DMS153 treated with DMSO at 0.1 percent for 48 hours (cell line): ENCODE results near the gene ITK.

ENCODE experiments used
- DNase-seq: peaks from one replicate; lab custom pipeline; 2025; ENCODE audit not compliant: unreplicated experiment; lab: John Stamatoyannopoulos, UW

ITK gene

DNA sequence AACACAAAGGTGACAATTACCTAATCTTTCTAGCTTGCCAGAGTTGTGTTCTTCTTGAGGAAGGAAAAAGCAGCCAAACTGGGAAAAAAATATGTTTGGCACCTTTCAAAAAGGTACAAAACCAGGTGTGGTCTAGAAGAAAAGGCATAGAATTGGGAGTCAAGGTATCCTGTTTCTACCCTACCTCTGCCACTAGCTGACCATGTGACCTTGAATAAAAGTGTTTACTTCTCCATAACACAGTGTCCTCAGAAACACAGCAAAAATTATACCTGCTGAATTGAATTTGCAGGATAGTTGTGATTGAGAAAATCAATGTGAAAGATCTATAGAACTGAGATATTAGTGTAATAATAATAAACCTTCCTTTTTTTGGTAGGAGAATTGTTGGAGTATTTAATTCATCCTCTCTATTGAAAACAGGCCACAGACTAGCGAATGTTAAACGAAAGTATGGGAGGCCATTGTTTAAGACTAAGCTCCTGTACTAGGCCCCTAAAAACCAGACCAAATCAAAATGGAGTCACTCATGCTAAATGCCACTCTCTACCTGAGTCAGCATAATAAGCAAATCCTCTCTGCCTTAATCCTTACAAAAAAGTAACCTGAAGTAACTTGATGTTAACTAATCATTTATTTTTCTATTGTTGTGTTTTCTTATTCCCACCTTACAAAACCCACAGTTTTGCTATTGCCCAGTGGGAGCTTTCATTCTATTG is 97.8 kb downstream of the ITK start:
- no peak for DNase-seq

DNA sequence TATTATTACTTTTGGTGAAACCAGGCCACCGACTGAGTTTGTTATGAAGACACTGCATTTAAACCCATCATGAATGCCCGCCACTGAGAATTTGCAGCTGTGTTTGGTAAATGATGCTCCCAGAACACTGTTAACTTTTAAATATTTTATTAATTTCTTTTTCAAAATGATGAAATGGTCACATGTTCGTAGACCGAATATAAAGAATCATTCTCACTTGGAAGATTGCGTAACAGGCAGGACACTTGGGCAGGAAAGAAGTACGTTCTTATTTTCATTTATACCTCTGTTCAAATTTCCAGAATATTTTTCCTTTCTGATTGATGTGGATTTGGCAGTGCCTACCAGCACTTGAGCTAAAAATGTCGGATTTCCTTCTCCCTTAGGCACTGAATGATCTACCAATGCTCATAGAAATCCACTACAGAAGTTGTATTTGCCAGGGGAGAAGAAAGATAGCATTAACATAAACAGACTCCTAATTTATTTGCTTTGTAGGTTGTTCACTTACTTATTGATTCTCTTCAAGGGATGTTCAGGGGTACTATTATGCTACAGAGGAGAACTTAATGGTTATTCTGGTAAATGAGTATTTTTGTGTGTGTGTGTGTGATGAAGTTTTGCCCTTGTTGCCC is 99.1 kb downstream of the ITK start:
- DNase-seq, result no peak

DNA sequence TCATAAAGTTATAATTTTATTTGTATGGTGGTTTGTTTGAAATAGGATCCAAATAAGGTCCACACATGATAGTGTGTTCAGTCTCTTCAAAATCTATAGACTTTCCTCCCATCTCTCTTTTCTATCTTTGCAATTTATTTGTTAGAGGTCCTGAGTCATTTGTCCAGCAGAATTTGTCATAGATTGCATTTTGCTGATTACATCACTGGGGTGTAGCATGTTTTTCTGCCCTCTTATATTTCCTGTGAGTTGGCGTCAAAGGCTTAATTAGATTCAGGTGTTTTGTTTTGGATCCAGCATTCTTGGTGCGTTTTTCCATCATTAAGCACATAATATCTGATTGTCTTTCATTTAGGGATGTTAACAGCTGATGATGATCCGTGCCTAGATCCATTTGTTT is 100.3 kb downstream of the ITK start:
- DNase-seq, result no peak

DNA sequence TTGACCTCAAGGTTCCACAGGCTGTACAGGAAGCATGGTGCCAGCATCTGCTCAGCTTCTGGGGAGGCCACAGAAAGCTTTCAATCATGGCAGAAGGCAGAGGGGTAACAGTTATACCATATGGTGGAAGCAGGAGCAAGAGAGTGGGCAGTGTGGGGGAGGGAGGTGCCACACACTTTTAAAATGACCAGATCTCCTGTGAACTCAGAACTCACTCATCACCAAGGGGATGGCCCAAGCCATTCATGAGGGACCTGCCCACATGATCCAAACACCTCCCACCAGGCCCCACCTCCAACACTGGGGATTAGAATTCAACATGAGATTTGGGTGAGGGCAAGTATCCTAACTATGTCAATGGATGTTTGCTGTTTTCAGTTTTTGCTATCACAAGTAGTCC is 101.5 kb downstream of the ITK start:
- no peak for DNase-seq

- no peak for DNase-seq
These were observed 102.8 kb downstream of the ITK start for GRCh38 chr5:157283434-157283833.

DNA sequence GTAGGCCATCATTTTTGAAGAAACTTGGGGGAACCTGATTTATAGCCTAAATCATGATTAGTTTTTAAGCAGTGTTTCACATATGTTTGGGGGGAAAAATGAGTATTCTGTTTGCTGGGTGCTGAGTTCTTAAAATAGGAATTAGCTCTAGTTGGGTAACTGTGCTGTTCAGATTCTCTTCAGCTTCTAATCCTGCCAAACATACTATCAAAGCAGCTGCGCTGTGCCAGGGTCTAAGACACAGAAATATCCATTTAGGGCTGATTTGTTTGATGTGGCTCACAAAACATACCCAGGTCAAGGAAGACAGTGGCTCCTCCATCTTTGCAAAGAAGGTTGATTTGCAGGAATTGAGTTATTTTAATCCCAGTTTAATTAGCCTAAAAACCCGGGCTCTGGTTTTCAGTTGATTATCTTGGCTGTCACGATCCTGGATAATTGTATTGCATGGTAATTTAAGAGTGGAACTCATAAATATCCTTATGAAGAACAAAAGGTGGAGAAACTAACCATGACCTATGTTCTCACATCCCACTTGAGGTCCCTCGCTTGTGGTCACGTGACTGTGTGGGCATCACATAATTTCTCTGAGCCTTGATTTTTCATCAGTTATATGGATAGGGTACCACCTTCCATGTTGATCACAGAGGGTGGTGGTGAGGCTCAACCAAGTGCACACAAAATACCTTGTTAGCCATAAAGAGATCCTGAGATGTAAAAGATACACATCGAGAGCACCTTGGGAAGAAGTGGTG is 104.0 kb downstream of the ITK start:
- no peak for DNase-seq

DNA sequence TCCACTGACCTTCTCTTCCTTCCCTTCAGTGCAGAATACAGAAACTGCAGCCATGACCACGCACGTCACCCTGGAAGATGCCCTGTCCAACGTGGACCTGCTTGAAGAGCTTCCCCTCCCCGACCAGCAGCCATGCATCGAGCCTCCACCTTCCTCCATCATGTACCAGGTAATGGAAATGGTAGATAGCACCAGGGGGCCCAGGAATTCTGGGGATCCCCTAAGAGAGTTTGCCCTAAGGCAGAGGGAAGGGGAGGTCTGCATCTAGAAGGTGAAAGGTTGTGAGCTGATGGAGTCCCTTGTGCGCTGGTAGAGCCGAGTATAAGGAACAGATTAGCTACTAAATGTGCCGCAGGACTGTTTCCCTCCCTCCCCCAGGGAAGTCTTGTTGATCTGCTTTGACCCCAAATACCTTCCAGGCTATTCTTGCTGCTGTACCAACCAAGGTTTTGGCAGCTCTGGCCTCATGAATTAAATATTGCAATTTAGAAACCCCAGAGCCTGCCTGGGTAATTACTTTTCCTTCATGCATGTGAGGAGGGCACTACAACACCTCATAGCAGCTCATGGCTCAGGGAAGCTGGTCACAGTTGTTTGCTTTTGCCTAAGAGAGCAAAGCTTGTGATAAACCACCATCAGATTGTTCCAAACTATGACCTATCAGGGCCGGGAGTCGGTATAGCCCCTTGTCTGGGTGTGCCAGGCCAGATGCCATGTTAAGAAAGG is 104.8 kb downstream of the ITK start:
- no peak for DNase-seq

DNA sequence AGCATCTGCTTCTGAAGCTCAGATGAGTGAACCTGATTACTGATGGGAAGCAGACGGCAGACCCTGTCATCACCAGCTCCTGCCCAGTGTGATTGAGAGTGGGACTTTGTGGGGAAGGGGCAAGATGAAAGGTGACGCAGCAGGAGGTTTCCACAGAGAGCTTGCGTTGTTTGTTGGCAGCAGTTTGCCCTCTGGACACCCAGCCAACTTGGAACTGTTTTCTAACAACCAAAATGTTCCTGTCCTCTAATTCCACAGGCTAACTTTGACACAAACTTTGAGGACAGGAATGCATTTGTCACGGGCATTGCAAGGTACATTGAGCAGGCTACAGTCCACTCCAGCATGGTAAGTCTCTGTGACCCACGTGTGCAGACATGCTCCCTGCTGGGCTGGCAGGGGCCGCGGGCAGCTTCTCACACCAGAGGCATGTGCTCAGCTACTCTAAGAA is 106.1 kb downstream of the ITK start:
- DNase-seq, result no peak

DNA sequence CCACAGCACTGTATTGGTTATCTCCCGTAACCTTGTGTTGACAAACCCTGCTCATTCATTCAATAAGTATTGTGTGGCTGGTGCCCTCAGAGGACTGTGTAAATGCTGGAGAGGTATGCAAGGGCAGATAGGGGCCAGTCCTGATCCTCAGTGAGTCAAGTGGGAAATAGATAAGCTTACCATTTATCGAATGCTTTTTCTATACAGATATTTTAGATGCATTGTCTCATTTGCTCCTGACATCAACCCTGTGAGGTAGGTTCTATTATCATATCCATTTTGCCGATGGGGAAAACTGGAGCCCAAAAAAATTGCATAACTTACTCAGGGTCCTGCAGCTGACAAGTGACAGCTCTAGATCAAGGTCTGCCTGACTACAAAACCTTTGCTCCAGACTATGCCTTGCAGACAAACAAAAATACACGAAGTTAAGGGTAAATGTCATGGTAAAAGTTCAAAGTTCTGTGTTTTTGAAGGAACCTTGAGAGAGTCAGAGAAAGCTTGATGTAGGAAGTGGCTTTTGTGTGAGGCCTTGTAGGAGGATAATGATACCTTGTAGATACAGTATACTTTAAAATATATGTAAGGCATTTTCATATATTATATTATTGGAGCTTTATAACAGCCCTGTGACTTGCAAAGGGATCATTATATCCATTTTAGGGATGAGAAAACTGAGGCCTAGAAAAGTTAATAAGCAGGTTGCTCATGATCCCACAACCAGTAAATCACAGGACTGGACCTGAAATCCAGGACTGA is 107.9 kb downstream of the ITK start:
- no peak for DNase-seq

GRCh38 chr5:157289164-157289819 is 108.7 kb downstream of the ITK start:
- DNase-seq, result no peak

DNA sequence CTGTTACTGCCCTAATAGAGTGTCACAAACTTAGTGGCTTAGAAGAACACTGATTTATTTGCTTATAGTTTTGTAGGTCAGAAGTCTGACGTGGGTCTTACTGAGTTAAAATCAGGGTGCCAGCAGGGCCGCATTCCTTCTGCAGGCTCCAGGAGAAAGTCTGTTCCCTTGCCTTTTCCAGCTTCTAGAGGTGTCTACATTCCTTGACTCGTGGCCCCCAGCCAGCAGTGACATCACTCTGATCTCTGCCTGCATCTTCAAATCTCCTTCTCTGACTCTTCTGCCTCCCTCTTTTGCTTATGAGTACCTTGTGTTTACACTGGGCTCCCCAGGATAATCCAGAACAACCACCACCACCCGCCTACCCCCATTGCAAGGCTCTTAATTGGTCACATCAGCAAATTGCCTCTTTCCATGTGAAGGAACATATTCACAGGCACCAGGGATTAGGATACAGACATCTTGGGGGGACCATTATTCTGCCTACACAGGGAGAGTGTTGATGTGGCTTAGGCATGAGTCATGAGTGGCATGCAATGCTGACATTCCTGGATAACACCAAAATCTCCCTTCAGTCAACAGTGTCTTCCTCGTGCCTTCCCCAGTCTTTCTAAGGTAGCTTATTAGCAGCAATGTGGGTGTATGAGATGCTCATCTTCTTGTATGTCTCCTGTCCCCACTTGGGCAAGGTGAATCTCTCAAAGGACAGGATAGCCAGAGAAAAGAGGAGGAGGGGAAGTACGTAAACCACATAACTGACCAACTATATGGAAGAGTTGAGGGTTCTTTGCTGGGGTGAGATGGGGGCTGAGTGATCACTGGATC is 109.7 kb downstream of the ITK start:
- DNase-seq, result no peak

- DNase-seq, result no peak
These were observed 110.5 kb downstream of the ITK start for GRCh38 chr5:157290981-157291711.

GRCh38 chr5:157292599-157292998 is 112.0 kb downstream of the ITK start:
- DNase-seq, result no peak

DNA sequence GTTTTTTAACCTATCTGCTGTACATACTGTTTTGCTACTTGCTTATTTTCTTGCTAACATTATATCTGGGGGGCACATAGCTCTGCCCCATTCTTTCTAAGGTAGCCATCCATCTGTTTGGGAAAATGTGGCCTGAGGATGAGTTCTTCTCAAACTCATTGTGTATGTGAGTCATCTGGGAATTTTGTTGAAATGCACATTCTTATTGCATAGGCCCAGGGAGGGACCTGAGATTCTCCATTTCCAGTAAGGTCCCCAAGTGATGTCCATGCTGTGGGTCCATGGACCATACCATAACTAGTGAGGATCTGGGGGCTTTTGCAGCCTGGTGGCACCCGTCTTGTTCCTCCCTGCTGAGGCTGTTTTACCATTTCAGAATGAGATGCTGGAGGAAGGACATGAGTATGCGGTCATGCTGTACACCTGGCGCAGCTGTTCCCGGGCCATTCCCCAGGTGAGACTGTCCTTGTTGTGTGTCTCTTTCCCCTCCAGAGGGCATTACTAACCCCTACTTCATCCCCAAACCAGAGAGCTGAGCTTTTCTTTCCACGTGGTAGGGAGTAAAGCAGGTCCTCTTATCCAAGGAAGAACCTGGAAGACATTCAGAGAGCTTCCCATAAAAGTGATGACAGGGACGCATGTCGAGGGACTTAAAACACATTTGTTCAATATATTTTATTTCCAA is 113.9 kb downstream of the ITK start:
- peak; percentile 16 for DNase-seq

DNA sequence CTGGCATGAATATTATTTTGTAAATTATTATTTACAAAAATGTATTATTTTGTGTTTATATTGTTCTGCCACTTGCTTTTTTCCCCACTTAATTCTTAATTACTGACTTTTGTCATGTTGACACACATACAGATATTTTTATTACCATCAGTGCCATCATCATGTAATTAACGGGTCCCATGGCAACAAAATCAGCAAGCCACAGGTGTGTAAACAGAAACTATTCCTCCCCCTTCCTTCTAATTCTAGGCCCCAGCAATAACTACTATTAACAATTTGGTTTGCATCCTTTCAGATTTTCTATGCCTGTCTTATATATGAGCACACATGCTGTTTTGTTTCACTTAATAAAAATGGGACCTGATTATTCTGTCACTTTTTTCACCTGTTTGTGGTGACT is 114.6 kb downstream of the ITK start:
- peak; percentile 20 for DNase-seq

DNA sequence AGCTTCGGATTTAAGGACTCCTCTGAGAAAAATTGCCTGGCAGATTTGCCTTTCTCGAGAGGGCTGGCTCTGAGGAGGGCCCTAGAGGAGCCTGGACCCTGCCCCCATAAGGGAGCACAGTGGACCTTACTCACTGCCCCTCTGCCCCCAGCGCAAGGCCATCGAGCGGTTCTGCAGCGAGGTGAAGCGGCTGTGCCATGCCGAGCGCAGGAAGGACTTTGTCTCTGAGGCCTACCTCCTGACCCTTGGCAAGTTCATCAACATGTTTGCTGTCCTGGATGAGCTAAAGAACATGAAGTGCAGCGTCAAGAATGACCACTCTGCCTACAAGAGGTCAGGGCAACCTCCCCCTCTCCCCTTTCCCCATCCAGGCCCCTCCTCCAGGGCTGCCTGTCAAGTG is 119.9 kb downstream of the ITK start:
- no peak for DNase-seq

DNA sequence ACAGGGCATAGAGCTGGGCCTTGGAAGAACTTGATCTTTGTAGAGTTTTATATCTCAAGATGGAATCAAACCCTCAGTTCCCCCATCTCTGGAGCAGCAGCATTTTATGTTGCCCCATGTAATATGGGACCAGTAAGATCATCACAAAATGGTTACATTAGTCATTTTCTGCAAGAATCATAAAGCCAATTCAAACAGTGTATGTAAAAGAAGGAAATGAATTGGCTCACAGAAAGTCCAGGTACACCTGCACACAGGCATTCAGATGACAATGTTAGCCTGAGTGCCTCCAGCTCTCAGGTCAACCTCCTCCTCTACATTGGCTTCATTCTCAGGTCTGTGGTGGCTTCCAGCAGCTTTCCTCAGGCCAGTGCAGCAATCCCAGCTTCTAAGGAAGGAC is 120.4 kb downstream of the ITK start:
- no peak for DNase-seq

GRCh38 chr5:157303023-157303422 is 122.4 kb downstream of the ITK start:
- DNase-seq, result no peak
